NCI-H446 treated with DMSO at 0.1 percent for 48 hours (cell line): ENCODE data around the gene RNF128.
"Not testable (repeated sequence)": the region's sequence is repeated elsewhere in the genome, so short reads cannot be mapped to it uniquely, and the experiment has no call there.

Experiments used
- DNase-seq: peaks from one replicate; lab custom pipeline; 2025; lab: John Stamatoyannopoulos, UW

The RNF128 gene

GRCh38 chrX:106748377-106748776 is 21.9 kb downstream of the RNF128 start:
- DNase-seq = no peak

GRCh38 chrX:106751407-106751806 is 24.9 kb downstream of the RNF128 start:
- no peak for DNase-seq

- no peak for DNase-seq
These were observed 25.7 kb downstream of the RNF128 start for GRCh38 chrX:106752101-106752678.

GRCh38 chrX:106769288-106769687 is 42.8 kb downstream of the RNF128 start:
- not testable (repeated sequence) for DNase-seq

GRCh38 chrX:106774981-106775380 is 48.5 kb downstream of the RNF128 start:
- DNase-seq = no peak

- DNase-seq = no peak
These were observed 53.8 kb downstream of the RNF128 start for GRCh38 chrX:106780264-106780663.

GRCh38 chrX:106780664-106781377 is 54.3 kb downstream of the RNF128 start:
- no peak for DNase-seq

- no peak for DNase-seq
These were observed 57.2 kb downstream of the RNF128 start for GRCh38 chrX:106783716-106784115.

GRCh38 chrX:106791495-106791894 is 65.0 kb downstream of the RNF128 start:
- DNase-seq = no peak

GRCh38 chrX:106802063-106802387 is 75.5 kb downstream of the RNF128 start:
- DNase-seq = no peak

GRCh38 chrX:106802388-106803275 is 76.1 kb downstream of the RNF128 start, which contains the start of gene TBC1D8B:
TBC1D8B (plus strand) TSS chrX:106802673; CDS start chrX:106802854, 181 bp downstream.
- peak; percentile 65 for DNase-seq

GRCh38 chrX:106811131-106811910 is 84.8 kb downstream of the RNF128 start:
- no peak for DNase-seq

GRCh38 chrX:106812930-106813329 is 86.4 kb downstream of the RNF128 start:
- DNase-seq = not testable (repeated sequence)

GRCh38 chrX:106814093-106814492 is 87.6 kb downstream of the RNF128 start:
- not testable (repeated sequence) for DNase-seq
